ENCODE measurements around the gene TAS1R3. TPM values are rescaled to one million over a fixed set of nuclear protein-coding genes. Genes with fewer than 3 reads are reported as not detected.
"Not testable (repeated sequence)": the region's sequence is repeated elsewhere in the genome, so short reads cannot be mapped to it uniquely, and the experiment has no call there.

Gene TAS1R3
- polyA plus RNA-seq, 4 donors: 0.28 to 0.70 (median 0.45) TPM

GRCh38 chr1:1364266-1364665 is 33.2 kb downstream of the TAS1R3 start:
- no peak for DNase-seq (ENCODE audit: low read depth in 4 of 4, low spot score in 2 of 4)

GRCh38 chr1:1365875-1366698 is 35.0 kb downstream of the TAS1R3 start:
- DNase-seq (ENCODE audit: low read depth in 4 of 4, low spot score in 2 of 4): no peak

- no peak for DNase-seq (ENCODE audit: low read depth in 4 of 4, low spot score in 2 of 4)
Observed at GRCh38 chr1:1366699-1367066, 35.6 kb downstream of the TAS1R3 start.

- no peak for DNase-seq (ENCODE audit: low read depth in 4 of 4, low spot score in 2 of 4)
Observed at GRCh38 chr1:1367315-1367714, 36.2 kb downstream of the TAS1R3 start.

GRCh38 chr1:1370094-1370493 is 39.0 kb downstream of the TAS1R3 start:
- DNase-seq (ENCODE audit: low read depth in 4 of 4, low spot score in 2 of 4): not testable (repeated sequence)

- DNase-seq (ENCODE audit: low read depth in 4 of 4, low spot score in 2 of 4): no peak
Observed at GRCh38 chr1:1370771-1371300, 39.8 kb downstream of the TAS1R3 start.

DNA sequence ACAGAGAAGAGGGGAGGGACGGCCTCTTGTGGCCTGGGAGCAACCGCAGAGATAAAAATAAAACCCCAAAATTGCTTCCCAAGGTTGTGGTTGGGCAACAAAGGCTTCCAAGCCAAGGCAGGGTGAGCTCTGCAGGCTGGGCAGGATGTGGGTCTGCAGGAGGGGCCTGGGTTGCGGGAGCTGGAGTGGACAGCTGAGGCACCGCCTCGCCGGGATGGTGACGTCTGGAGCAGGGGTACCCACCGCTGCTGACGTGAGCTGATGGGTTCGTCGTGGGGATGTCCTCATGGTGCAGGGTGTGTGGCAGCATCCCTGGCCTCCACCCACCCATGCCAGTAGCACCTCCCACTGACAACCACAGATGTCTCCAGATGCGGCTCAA is 40.3 kb downstream of the TAS1R3 start:
- DNase-seq (ENCODE audit: low read depth in 4 of 4, low spot score in 2 of 4): no peak

GRCh38 chr1:1371746-1372711 is 40.9 kb downstream of the TAS1R3 start:
- no peak for DNase-seq (ENCODE audit: low read depth in 4 of 4, low spot score in 2 of 4)

GRCh38 chr1:1373051-1373814 is 42.2 kb downstream of the TAS1R3 start:
- DNase-seq (ENCODE audit: low read depth in 4 of 4, low spot score in 2 of 4): no peak

GRCh38 chr1:1373815-1374588 is 42.9 kb downstream of the TAS1R3 start:
- DNase-seq (ENCODE audit: low read depth in 4 of 4, low spot score in 2 of 4): no peak

DNA sequence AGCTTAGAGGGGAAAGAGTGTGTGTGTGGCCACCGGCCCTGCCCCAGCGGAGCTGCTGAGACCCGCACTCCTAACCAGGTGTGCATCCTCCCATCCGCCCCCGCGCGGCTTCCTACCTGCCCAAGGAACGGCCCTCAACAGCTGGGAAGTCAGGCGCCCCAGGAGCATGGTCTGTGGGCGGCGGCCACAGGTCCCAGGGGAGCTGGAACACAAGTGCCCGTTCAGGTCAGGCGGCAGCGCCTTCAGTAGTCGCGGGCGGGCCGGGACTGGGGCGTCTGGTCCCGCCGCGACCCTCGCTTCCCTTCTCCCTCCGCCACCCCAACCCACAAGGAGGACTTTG is 43.5 kb downstream of the TAS1R3 start:
- DNase-seq (ENCODE audit: low read depth in 4 of 4, low spot score in 2 of 4): no peak

DNA sequence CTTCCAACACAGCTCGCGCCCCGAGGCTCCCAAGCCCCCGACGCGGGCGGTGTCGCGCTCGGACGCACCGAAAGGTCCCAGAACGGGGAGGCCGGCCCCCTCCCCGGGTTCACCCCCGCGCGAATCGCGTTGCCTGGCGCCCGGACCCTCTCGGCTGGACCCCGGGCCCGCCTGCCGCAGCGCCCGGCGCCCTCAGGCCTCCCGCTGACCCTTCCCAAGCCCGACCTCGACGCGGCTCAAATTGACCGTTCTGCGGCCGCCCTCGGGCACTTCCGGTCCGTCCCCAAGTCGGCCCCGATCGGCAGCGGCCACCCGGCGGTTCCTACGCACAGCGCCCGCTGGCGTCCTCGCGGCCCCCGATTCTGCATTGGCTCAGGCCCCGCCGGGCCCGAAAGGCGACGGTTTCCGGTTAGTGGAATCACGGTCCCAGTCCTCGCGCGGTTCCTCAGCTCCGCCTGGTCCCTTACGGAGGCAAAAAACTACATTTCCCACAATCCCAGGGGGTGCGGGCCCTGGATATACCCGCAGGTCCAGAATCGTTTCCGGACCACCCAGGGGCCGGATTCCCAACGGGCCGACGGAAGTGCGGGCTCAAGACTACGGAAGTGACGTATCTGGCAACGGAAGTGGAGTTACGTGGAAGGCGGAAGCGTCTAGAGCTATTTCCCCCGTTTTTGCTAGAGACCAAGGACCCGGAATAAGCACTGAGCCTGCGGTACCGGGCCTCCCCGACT is 44.0 kb downstream of the TAS1R3 start, which contains the start of gene AURKAIP1:
Gene AURKAIP1, minus strand, starts transcription at position 279 of the 734 bp plus-strand sequence. CDS start 451 bp downstream, outside the sequence.
- DNase-seq (ENCODE audit: low read depth in 4 of 4, low spot score in 2 of 4): peak; percentile 97 to 100 (median 100)

GRCh38 chr1:1376551-1377226 is 45.6 kb downstream of the TAS1R3 start:
- no peak for DNase-seq (ENCODE audit: low read depth in 4 of 4, low spot score in 2 of 4)

GRCh38 chr1:1377540-1378205 is 46.6 kb downstream of the TAS1R3 start:
- DNase-seq (ENCODE audit: low read depth in 4 of 4, low spot score in 2 of 4): no peak

GRCh38 chr1:1380860-1381259 is 49.8 kb downstream of the TAS1R3 start:
- DNase-seq (ENCODE audit: low read depth in 4 of 4, low spot score in 2 of 4): no peak

GRCh38 chr1:1381294-1381693 is 50.2 kb downstream of the TAS1R3 start:
- no peak for DNase-seq (ENCODE audit: low read depth in 4 of 4, low spot score in 2 of 4)

All from left renal cortex interstitium (tissue), 4 donors.